Fibroblast of villous mesenchyme (primary cell): Measurements from ENCODE around the gene NTS. TPM values are rescaled to one million over a fixed set of nuclear protein-coding genes. Genes with fewer than 3 reads are reported as not detected.
A peak's percentile ranks its signal among the peaks of the same experiment; 100 is the strongest.

Experiments used
- DNase-seq: peaks from one replicate; pipeline ENCODE4 v3.0.0-alpha.2; 2010; ENCODE audit warnings: low read depth
- H3K4me3 ChIP-seq: 2 replicates; pipeline ENCODE4 v1.5.1; 2011; ENCODE audit warnings: low read depth, mild to moderate bottlenecking, low read length
- total RNA-seq: library from RNA; depleted of rRNA; stranded (reverse); fragments of >200 nt; gene quantifications from 2 replicates; pipeline ENCODE4 v1.2.3, GENCODE V29; 2012
- TF ChIP-seq, protein P1 (sequence below): IDR thresholded peaks from 2 replicates; pipeline ENCODE4 v1.5.1; 2012; ENCODE audit warnings: low read depth, mild to moderate bottlenecking, low read length; ENCODE audit not compliant: insufficient read depth

NTS gene, protein sequence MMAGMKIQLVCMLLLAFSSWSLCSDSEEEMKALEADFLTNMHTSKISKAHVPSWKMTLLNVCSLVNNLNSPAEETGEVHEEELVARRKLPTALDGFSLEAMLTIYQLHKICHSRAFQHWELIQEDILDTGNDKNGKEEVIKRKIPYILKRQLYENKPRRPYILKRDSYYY
- under 0.01 TPM in 2 replicates for total RNA-seq

DNA sequence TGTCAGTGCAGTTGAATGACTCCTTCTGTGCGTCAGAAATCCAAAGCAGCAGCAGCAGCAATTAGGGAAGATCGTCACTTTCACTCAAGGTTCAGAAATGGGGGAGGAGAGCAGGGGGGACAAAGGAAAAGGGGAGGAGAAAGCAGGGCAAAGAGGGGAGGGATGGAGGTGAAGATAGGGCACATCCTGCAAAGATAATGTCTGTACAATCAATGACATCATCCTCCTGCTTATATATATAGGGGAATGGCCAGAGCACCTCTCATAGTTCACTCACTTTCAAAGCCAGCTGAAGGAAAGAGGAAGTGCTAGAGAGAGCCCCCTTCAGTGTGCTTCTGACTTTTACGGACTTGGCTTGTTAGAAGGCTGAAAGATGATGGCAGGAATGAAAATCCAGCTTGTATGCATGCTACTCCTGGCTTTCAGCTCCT is at the start of gene NTS:
NTS (plus strand) TSS at position 265 of the 431 bp plus-strand sequence; CDS start at position 374, 109 bp downstream.
- TF ChIP-seq, protein P1, sequence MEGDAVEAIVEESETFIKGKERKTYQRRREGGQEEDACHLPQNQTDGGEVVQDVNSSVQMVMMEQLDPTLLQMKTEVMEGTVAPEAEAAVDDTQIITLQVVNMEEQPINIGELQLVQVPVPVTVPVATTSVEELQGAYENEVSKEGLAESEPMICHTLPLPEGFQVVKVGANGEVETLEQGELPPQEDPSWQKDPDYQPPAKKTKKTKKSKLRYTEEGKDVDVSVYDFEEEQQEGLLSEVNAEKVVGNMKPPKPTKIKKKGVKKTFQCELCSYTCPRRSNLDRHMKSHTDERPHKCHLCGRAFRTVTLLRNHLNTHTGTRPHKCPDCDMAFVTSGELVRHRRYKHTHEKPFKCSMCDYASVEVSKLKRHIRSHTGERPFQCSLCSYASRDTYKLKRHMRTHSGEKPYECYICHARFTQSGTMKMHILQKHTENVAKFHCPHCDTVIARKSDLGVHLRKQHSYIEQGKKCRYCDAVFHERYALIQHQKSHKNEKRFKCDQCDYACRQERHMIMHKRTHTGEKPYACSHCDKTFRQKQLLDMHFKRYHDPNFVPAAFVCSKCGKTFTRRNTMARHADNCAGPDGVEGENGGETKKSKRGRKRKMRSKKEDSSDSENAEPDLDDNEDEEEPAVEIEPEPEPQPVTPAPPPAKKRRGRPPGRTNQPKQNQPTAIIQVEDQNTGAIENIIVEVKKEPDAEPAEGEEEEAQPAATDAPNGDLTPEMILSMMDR: no peak
- DNase-seq: no peak
- H3K4me3 ChIP-seq: no peak within 1 kb of the TSS

DNA sequence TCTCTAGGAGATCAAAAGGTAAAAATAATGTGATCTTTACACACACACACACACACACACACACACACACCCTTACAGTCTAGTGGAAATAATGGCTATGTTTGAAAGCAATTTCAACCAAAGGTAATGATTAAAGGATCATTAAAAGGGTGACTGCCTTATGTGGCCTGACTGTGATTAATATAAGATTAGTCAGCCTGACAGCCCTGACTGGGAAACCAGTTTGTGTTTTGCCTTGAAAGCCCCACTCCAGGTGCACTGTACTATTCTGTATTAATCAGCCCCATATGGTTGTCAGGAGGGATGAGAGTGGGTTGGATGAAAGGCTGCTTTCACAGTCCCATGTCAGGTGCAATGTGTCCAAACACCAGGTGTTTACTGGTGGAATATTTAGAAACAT is 48.3 kb upstream of the NTS start:
- no peak overlapping the region for H3K4me3 ChIP-seq
- DNase-seq: no peak
- TF ChIP-seq, protein P1: no peak

DNA sequence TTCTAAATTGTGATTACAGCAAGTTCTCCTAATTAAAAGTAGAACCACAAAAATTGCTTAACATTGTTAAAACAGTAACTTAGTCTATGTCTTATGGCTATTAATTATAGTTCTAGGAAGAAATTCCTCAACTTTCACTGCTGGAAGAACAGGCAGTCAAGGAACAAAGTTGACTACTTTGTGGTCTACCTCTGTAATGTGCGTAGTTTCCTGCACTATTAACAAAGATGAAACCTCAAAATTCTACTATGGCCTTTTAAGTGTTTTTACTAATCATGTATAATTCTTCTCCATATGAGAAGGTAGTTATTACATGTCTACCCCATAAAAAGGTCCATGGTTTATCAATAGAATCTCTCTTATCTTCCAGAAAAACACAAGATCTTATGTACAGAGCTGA is 45.5 kb upstream of the NTS start:
- DNase-seq: no peak
- TF ChIP-seq, protein P1: no peak
- no peak overlapping the region for H3K4me3 ChIP-seq

DNA sequence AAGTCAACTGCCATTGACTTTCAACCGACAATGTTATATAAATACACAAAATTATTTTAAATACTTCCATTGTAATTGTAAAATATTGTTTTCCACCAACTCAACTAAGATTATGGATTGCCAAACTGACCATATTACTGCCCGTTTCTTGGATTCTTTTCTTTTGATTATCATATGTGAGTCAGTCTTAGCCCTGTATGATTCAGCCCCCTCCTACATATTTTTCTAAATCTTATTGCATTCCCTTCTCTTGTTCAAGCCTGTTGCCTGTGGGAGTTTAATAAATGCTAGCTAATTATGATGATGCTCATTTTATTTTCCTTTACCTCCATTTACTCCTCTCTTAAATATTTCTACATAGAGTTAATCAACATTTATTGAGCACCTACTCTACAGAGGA is 44.7 kb upstream of the NTS start:
- no peak for DNase-seq
- H3K4me3 ChIP-seq: no peak overlapping the region
- TF ChIP-seq, protein P1: no peak

DNA sequence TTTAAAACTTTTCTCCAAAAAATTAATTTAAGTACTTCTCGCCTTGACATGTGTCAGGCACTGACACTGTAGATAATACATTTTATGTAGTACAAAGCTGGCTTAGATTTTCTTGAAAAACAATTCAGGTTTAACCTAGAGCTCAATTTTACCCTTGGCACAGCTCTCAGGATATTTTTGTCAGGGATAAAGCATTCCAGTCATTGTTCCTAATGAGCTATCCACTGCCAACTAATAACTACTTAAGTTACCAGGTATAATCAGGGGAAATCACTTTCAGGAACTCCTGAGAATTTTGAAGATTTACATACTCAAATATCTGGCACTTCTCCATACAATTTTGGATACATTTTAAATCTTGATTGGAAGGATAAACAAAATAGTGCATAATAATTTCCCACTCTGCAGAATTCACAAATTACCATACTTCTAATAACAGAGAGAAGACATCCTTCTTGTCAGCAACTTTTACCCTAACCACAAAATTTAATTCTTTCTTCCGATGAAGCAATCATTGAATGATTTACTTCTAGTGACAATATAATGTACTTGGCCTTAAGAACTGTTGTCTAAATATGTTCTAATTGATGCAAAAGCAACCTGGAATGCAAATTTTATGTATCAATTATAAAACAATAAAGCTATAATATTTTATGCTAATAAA is 42.6 kb upstream of the NTS start:
- no peak overlapping the region for H3K4me3 ChIP-seq
- no peak for DNase-seq
- TF ChIP-seq, protein P1: no peak

DNA sequence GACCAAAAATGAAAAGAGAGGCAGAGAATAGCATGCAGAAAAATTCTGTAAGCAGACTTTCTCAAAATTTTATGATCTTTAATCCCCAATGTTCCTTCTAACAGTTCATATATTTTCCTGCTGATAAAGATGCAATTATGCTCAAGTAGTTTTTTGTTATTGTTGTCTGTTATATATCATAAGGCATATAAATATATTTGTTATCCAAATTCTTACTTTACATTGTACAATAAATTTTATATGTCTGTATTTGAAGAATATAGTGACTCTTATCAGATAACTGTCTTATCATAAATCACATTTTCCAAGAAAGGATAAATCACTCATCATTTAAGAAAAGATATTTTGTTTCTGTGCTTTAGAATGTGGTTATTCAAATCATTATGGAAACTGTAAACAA is 40.5 kb upstream of the NTS start:
- H3K4me3 ChIP-seq: no peak overlapping the region
- TF ChIP-seq, protein P1: no peak
- DNase-seq: no peak

DNA sequence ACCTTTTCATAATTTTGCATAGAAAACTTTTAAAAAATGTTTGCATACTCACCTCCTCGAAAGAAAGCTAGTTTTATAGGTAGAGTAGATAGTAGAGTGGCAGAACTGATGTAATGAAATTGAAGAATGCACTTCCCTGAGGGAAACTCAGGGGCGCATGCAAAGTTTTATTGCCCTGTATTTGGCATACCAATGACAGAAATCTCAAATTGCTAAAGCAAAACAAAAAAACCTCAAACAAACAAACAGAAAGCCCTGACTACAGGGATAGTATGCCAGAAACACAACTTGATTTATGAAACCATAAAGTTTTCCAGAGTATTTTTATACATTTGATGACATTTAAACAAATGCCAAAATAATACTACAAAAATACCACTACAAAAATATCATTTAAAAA is 39.7 kb upstream of the NTS start:
- TF ChIP-seq, protein P1: no peak
- peak; percentile 7 for DNase-seq
- H3K4me3 ChIP-seq: no peak overlapping the region
